Osteocyte (in vitro differentiated cells): ENCODE data around the gene MCRIP2. TPM values are rescaled to one million over a fixed set of nuclear protein-coding genes. Genes with fewer than 3 reads are reported as not detected.

Source experiments
- DNase-seq: peaks from one replicate; pipeline ENCODE4 v3.0.0; 2021; ENCODE audit warnings: mixed read lengths; ENCODE audit not compliant: unreplicated experiment; ENCODE audit errors: extremely low spot score
- H3K27ac Mint-ChIP-seq: one replicate; pipeline ENCODE4 v1.8.0; 2021; ENCODE audit warnings: mild to moderate bottlenecking, mixed read lengths; ENCODE audit not compliant: unreplicated experiment
- H3K27me3 Mint-ChIP-seq: one replicate; pipeline ENCODE4 v1.8.0; 2021; ENCODE audit warnings: mixed read lengths; ENCODE audit not compliant: unreplicated experiment
- H3K36me3 Mint-ChIP-seq: one replicate; pipeline ENCODE4 v1.8.0; 2021; ENCODE audit warnings: mixed read lengths; ENCODE audit not compliant: unreplicated experiment
- H3K4me1 Mint-ChIP-seq: one replicate; pipeline ENCODE4 v1.8.0; 2021; ENCODE audit warnings: mixed read lengths; ENCODE audit not compliant: unreplicated experiment
- H3K4me3 Mint-ChIP-seq: one replicate; pipeline ENCODE4 v1.8.0; 2021; ENCODE audit warnings: mild to moderate bottlenecking, moderate library complexity, mixed read lengths; ENCODE audit not compliant: unreplicated experiment
- H3K9me3 Mint-ChIP-seq: one replicate; pipeline ENCODE4 v1.8.0; 2021; ENCODE audit warnings: mixed read lengths; ENCODE audit not compliant: unreplicated experiment
- CTCF ChIP-seq: fragments of 200-600 bp; sonication (generic); IDR thresholded peaks from 2 replicates; pipeline ENCODE4 v1.5.0; 2021; ENCODE audit warnings: antibody characterized with exemption, mild to moderate bottlenecking, moderate library complexity
- total RNA-seq: library from RNA; stranded (reverse); gene quantifications from 2 replicates; pipeline ENCODE4 v1.2.1, GENCODE V29; 2021

Gene MCRIP2
- total RNA-seq, 1 donor from 2014 or later: 11.3 TPM

DNA sequence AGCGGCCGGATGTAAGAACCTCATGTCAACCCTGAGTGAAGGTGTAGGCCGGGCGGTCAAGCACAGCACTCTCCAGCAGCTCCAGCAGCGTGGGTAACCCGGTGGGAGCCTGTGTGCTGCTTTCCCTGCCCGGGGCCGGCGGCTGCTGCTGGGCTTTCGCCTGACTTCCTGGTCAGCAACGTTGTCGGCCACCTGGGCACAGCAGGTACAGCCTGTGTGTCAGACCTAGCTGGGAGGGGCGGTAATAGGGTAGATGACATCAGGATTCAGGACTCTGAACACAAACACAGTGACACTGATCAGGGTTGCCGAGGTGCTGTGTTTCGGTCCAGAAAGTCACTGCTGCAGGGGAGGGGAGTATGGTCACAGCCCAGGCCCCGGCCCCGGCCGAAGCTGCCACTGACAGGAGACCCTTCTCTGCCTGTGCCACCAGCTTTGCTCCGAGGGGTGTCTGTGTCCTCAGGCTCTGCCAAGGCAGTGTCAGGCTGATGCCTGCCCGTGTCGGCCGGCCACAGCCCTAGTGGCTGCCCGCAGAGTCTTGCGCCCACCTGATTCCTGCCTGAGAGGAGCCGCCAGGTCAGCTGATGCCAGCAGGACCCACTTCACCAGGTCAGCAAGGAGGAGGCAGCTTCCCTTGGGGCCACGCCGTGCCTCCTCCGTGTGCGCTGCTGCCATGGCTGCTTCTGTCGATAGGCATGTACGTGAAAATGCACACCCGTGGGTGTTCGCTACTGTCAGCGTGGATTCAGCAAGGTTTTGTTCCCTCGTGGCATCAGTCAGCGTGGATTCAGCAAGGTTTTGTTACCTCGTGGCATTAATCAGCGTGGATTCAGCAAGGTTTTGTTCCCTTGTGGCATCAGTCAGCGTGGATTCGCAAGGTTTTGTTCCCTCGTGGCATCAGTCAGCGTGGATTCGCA, 42.5 kb upstream of the MCRIP2 start:
- Mint-ChIP-seq H3K27ac (no peak overlapping the region), H3K36me3 (peaks cover 12% of the 10 kb centered on the region), H3K4me1 (no peaks in the 10 kb centered on the region), H3K9me3 (no peaks in the 10 kb centered on the region), H3K27me3 (no peaks in the 10 kb centered on the region), H3K4me3 (no peak overlapping the region)
- no peak for TF ChIP-seq CTCF
- DNase-seq: no peak

GRCh38 chr16:600781-601180, 40.8 kb upstream of the MCRIP2 start:
- Mint-ChIP-seq H3K36me3 (peaks cover 16% of the 10 kb centered on the region), H3K4me3 (no peak overlapping the region), H3K4me1 (no peaks in the 10 kb centered on the region), H3K9me3 (peaks cover 5% of the 10 kb centered on the region), H3K27me3 (no peaks in the 10 kb centered on the region), H3K27ac (no peak overlapping the region)
- DNase-seq: no peak
- peak; percentile 43 for TF ChIP-seq CTCF

DNA sequence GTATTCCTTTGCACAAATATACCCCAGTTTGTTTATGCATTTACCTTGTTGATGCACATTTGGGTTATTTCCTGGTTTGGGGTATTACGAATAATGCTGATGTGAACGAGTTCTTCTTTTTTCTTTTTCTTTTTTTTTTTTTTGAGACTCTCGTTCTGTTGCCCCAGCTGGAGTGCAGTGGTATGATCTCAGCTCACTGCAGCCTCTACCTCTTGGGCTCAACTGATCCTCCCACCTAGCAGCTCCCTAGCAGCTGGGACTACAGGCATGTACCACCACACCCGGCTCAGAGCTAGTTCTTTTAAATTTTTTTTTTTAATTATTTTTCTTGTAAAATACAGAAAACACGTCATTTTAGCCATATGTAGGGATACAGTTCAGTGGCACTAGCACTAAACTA, 37.7 kb upstream of the MCRIP2 start:
- no peak for DNase-seq
- Mint-ChIP-seq H3K27me3 (no peaks in the 10 kb centered on the region), H3K9me3 (peaks cover 5% of the 10 kb centered on the region), H3K27ac (no peak overlapping the region), H3K4me1 (no peaks in the 10 kb centered on the region), H3K4me3 (no peak overlapping the region), H3K36me3 (peaks cover 6% of the 10 kb centered on the region)
- TF ChIP-seq CTCF: no peak

DNA sequence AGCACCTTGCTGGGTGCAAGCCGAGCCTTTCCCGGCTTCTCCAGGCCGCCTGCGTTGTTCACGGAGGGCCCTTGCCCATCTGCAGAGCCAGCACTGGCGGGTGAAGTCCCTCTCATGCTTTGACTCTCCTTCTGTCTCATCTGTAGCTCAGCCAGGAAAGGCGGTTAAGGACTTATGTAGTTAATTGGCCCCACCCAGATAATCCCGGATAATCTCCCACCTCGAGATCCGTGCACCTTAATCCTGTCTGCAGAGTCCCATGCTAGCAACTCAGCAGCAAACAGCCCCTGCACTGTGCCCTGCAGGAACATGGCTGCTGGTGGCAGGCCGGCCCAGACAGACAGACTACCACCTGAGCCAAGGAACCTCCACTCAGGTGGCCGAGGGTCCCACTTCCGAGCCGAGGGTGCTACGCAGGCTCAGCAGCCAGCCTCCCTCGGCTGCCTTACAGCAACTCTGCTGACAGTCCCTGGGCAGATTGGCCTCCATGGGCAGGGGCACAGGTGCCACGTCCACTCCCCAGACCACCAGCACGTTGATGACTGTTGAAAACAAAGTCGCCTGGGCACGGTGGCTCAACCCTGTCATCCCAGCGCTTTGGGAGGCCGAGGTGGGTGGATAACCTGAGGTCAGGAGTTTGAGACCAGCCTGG, 34.8 kb upstream of the MCRIP2 start:
- H3K36me3 Mint-ChIP-seq: peaks cover 4% of the 10 kb centered on the region
- peaks cover 2% of the 10 kb centered on the region for H3K4me1 Mint-ChIP-seq
- no peak overlapping the region for H3K4me3 Mint-ChIP-seq
- H3K27ac Mint-ChIP-seq: no peak overlapping the region
- no peaks in the 10 kb centered on the region for H3K27me3 Mint-ChIP-seq
- DNase-seq: no peak
- H3K9me3 Mint-ChIP-seq: peaks cover 5% of the 10 kb centered on the region
- no peak for TF ChIP-seq CTCF

DNA sequence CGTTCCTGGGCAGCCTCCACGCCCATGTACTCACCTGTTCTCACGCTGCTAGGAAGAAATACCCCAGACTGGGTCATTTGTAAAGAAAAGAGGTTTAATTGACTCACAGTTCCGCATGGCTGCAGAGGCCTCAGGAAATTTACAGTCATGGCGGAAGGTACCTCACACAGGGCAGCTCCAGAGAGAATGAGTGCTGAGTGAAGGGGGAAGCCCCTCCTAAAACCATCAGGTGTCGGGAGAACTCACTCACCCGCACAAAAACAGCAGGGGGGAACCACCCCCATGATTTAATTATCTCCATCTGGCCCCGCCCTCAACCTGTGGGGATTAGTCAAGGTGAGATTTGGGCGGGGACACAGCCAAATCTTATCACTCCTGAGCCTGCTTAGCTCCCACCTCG, 33.6 kb upstream of the MCRIP2 start:
- no peak overlapping the region for H3K4me3 Mint-ChIP-seq
- peaks cover 2% of the 10 kb centered on the region for H3K4me1 Mint-ChIP-seq
- no peak overlapping the region for H3K27ac Mint-ChIP-seq
- peaks cover 5% of the 10 kb centered on the region for H3K9me3 Mint-ChIP-seq
- TF ChIP-seq CTCF: no peak
- H3K27me3 Mint-ChIP-seq: no peaks in the 10 kb centered on the region
- peaks cover 4% of the 10 kb centered on the region for H3K36me3 Mint-ChIP-seq
- no peak for DNase-seq
